K562 (cell line): ENCODE results near the gene SLC1A7. TPM values are rescaled to one million over a fixed set of nuclear protein-coding genes. Genes with fewer than 3 reads are reported as not detected.

Experiments used
- ATAC-seq: fragments of 200-7000 bp; cut with Tn5 transposase; 3 replicates; pipeline ENCODE4 v1.9.1; 2020; ENCODE audit warnings: moderate library complexity
- BruUV-seq: library from RNA; stranded (reverse); fragments of 400-500 nt; replicated peaks from 2 replicates; lab custom pipeline; 2021; lab: Mats Ljungman, UMichigan
- CTCF ChIA-PET: fragments of 300-600 bp; formaldehyde crosslinking; extraction: SDS; loops from one replicate; lab custom pipeline; 2021; ENCODE audit warnings: low intra/inter-chr PET ratio; lab: Yijun Ruan, JAX
- POLR2A ChIA-PET: fragments of 300-600, 350-650 bp; sonication (Branson Sonifier 250); formaldehyde crosslinking; extraction: SDS; loops from one replicate; lab custom pipeline; 2021; ENCODE audit warnings: antibody characterized with exemption, inconsistent platforms; lab: Yijun Ruan, JAX
- DNase-seq, 4 experiments: peaks; one replicate each; pipeline versions ENCODE4 v3.0.0 to v3.0.0-alpha.2; 2011 to 2018; ENCODE audit warnings: low spot score in 3 of 4, mixed read lengths in 3 of 4; ENCODE audit errors: extremely low read depth in 1 of 4
- FAIRE-seq: peaks from 2 replicates; lab custom pipeline; 2011; peaks lifted over from hg19 to GRCh38; lab: Jason Lieb, UNC
- H2AFZ ChIP-seq: 2 replicates; pipeline ENCODE4 v1.6.0; 2011; ENCODE audit warnings: low read depth, low read length, control low read depth, inconsistent platforms
- H3K27ac ChIP-seq: fragments of 200-600 bp; 3 replicates; pipeline ENCODE4 v1.8.0; 2011; ENCODE audit warnings: low read depth, mild to moderate bottlenecking, control low read depth, inconsistent platforms, low read length, moderate library complexity, mixed read lengths; ENCODE audit errors: extremely low read depth
- H3K27me3 ChIP-seq, 2 experiments: fragments of 300-600 bp in 1 of 2; 2 replicates in 1 of 2; 3 replicates in 1 of 2; pipeline versions ENCODE4 v1.6.0 to v1.8.0; 2011; ENCODE audit warnings: inconsistent platforms in 2 of 2, low read length in 2 of 2, mild to moderate bottlenecking in 1 of 2, mixed read lengths in 1 of 2, moderate library complexity in 1 of 2; ENCODE audit not compliant: control insufficient read depth in 2 of 2, insufficient read depth in 2 of 2
- H3K36me3 ChIP-seq: fragments of 300-600 bp; 3 replicates; pipeline ENCODE4 v1.8.0; 2011; ENCODE audit warnings: mild to moderate bottlenecking, low read length, inconsistent platforms; ENCODE audit not compliant: control insufficient read depth, insufficient read depth
- H3K4me1 ChIP-seq, 2 experiments: fragments of 200-600 bp in 1 of 2; replicated peaks in 1 of 2; 2 replicates in 1 of 2; 3 replicates in 1 of 2; pipeline versions ENCODE4 v1.5.1 to v1.8.0; 2011; ENCODE audit warnings: inconsistent platforms in 2 of 2, low read length in 2 of 2, mild to moderate bottlenecking in 1 of 2, mixed read lengths in 1 of 2, moderate library complexity in 1 of 2; ENCODE audit not compliant: control insufficient read depth in 2 of 2, insufficient read depth in 2 of 2
- H3K4me2 ChIP-seq: 2 replicates; pipeline ENCODE4 v1.6.1; 2011; ENCODE audit warnings: low read length, control low read depth, inconsistent platforms, mixed read lengths; ENCODE audit not compliant: insufficient read depth
- H3K4me3 ChIP-seq: fragments of 200-600 bp; sonication (generic), shearing (Covaris generic); 2 replicates; pipeline ENCODE4 v1.5.1; 2016; ENCODE audit warnings: control low read depth, inconsistent platforms
- H3K79me2 ChIP-seq: fragments of 200-600 bp; 3 replicates; pipeline ENCODE4 v1.8.0; 2011; ENCODE audit warnings: low read length, inconsistent platforms; ENCODE audit not compliant: control insufficient read depth, insufficient read depth
- H3K9ac ChIP-seq, 2 experiments: 2 replicates each; pipeline versions ENCODE4 v1.6.0 to v1.6.1; 2011; ENCODE audit warnings: low read depth in 2 of 2, low read length in 2 of 2, control low read depth in 1 of 2, inconsistent platforms in 1 of 2, mild to moderate bottlenecking in 1 of 2, mixed read lengths in 1 of 2; ENCODE audit not compliant: insufficient read depth in 1 of 2
- H3K9me1 ChIP-seq: one replicate; pipeline ENCODE4 v1.6.0; 2011; ENCODE audit warnings: inconsistent platforms, mild to moderate bottlenecking, low read length, moderate library complexity; ENCODE audit not compliant: control insufficient read depth, insufficient read depth
- H3K9me3 ChIP-seq: replicated peaks from 2 replicates; pipeline ENCODE4 v1.5.1; 2011; ENCODE audit warnings: low read depth, low read length, inconsistent platforms; ENCODE audit not compliant: control insufficient read depth, insufficient read depth
- H4K20me1 ChIP-seq: replicated peaks from 2 replicates; pipeline ENCODE4 v1.6.1; 2011; ENCODE audit warnings: low read length, inconsistent platforms, mixed read lengths; ENCODE audit not compliant: control insufficient read depth, insufficient read depth
- CEBPB ChIP-seq: fragments of 450-650 bp; IDR thresholded peaks from 2 replicates; pipeline ENCODE4 v1.6.1; 2016; ENCODE audit warnings: missing genetic modification characterization, missing compliant biosample characterization
- DPF2 ChIP-seq: fragments of 450-650 bp; IDR thresholded peaks from 2 replicates; pipeline ENCODE4 v1.6.1; 2016
- EP400 ChIP-seq: fragments of 450-650 bp; IDR thresholded peaks from 2 replicates; pipeline ENCODE4 v1.6.1; 2017; ENCODE audit warnings: antibody characterized with exemption, mild to moderate bottlenecking, moderate library complexity
- FOXA1 ChIP-seq: fragments of 450-650 bp; IDR thresholded peaks from 2 replicates; pipeline ENCODE4 v1.6.1; 2016; ENCODE audit warnings: mild to moderate bottlenecking, borderline replicate concordance
- HDGF ChIP-seq: fragments of 450-650 bp; IDR thresholded peaks from 2 replicates; pipeline ENCODE4 v1.6.1; 2016
- KHSRP ChIP-seq: fragments of 450-650 bp; IDR thresholded peaks from 2 replicates; pipeline ENCODE4 v1.6.1; 2017
- LEF1 ChIP-seq: fragments of 450-650 bp; IDR thresholded peaks from 2 replicates; pipeline ENCODE4 v1.6.1; 2016; ENCODE audit warnings: mild to moderate bottlenecking
- RNF2 ChIP-seq: sonication (generic); IDR thresholded peaks from 2 replicates; pipeline ENCODE4 v1.6.1; 2016
- ZNF165 ChIP-seq: fragments of 250-450 bp; sonication (Bioruptor Pico); IDR thresholded peaks from 2 replicates; pipeline ENCODE4 v1.4.0; 2020; ENCODE audit warnings: borderline replicate concordance
- ZNF277 ChIP-seq: fragments of 250-450 bp; sonication (Bioruptor Pico); IDR thresholded peaks from 2 replicates; pipeline ENCODE4 v1.8.0; 2022; ENCODE audit warnings: inconsistent platforms, mild to moderate bottlenecking, moderate library complexity, borderline replicate concordance
- ZNF398 ChIP-seq: fragments of 250-450 bp; sonication (Bioruptor Pico); IDR thresholded peaks from 2 replicates; pipeline ENCODE4 v1.8.0; 2021; ENCODE audit warnings: moderate library complexity, mild to moderate bottlenecking, inconsistent platforms
- ZNF592 ChIP-seq: fragments of 450-650 bp; IDR thresholded peaks from 2 replicates; pipeline ENCODE4 v1.6.1; 2017; ENCODE audit warnings: antibody characterized with exemption, mild to moderate bottlenecking
- ZNF639 ChIP-seq, 2 experiments: fragments of 200-800 bp in 1 of 2; sonication (Bioruptor generic) in 1 of 2; sonication (generic) in 1 of 2; formaldehyde crosslinking in 1 of 2; IDR thresholded peaks in 1 of 2; conservative IDR thresholded peaks in 1 of 2; 2 replicates each; pipeline versions ENCODE4 v1.5.0 to v1.6.1; 2016 to 2020; ENCODE audit warnings: missing compliant biosample characterization in 1 of 2, missing genetic modification characterization in 1 of 2, missing genetic modification reagents in 1 of 2
- WGBS: fragments of 100-300 bp; shearing (Covaris generic); methylation state at CpG from one replicate; pipeline ENCODE4 v1.1.6; 2016; ENCODE audit warnings: low coverage, mixed read lengths; ENCODE audit not compliant: insufficient coverage; ENCODE audit errors: missing lambda C conversion rate; 5-methylcytosine and 5-hydroxymethylcytosine counted together
- in situ Hi-C: fragments of 300-500 bp; cut with MboI; formaldehyde crosslinking; loops from 4 replicates; pipeline ENCODE4 v1.15.0; 2018; ENCODE audit warnings: inconsistent platforms, mixed read lengths
- intact Hi-C: fragments of 100-400 bp; cut with micrococcal nuclease; formaldehyde crosslinking; loops from 2 replicates; pipeline ENCODE4 v1.14.2; 2022
- polyA plus RNA-seq, 8 experiments: library from polyadenylated mRNA; depleted of rRNA in 4 of 8; stranded (reverse) in 5 of 8; unstranded in 3 of 8; fragments of >200 nt; fragmentation: Nextera tagmentation in 2 of 8; fragmentation: Illumina TruSeq in 1 of 8; extraction: Ambion mirVana in 2 of 8; extraction: Trizol in 1 of 8; gene quantifications; 2 replicates each; pipeline versions ENCODE4 v1.2.1 to v1.2.3, GENCODE V29; 2011 to 2014; ENCODE audit warnings: inconsistent platforms in 1 of 8, missing spikeins in 1 of 8
- total RNA-seq, 7 experiments: library from RNA; depleted of rRNA in 6 of 7; stranded (reverse); fragments of >200 nt in 6 of 7; fragmentation: Illumina TruSeq in 2 of 7; extraction: Trizol in 2 of 7; gene quantifications; 2 replicates each; pipeline versions ENCODE4 v1.2.1 to v1.2.3, GENCODE V29; 2011 to 2021; ENCODE audit warnings: low replicate concordance in 1 of 7

The SLC1A7 gene
- total and polyA plus RNA-seq, 9 of the 15 experiments (the other 6 are each of a cell fraction or from before 2014, with no cell fraction given) = 0.07 TPM; not detected in 8

GRCh38 chr1:53073868-53074311, 68.5 kb downstream of the SLC1A7 start (continued):
- TF ChIP-seq ZNF398 (CRISPR knock-in tag) = no peak
- no peak for TF ChIP-seq ZNF592

GRCh38 chr1:53073287-53073686, 69.2 kb downstream of the SLC1A7 start:
- FAIRE-seq = no peak
- 31% methylated on average over 7 of the region's 7 CpGs for WGBS
- Histone ChIP-seq H3K36me3 (no peaks in the 10 kb centered on the region), H3K9ac (no peak overlapping the region), H3K4me2 (no peak overlapping the region), H3K9me1 (no peaks in the 10 kb centered on the region), H3K4me3 (no peak overlapping the region), H3K27me3 (peaks cover 14 to 36% of the 10 kb centered on the region in 2 experiments; a peak in 4 of 5 replicates), H4K20me1 (no peaks in the 10 kb centered on the region), H2AFZ (no peak overlapping the region), H3K4me1 (peaks cover 0 to 32% of the 10 kb centered on the region in 2 experiments; a peak in 2 of 5 replicates), H3K9me3 (no peaks in the 10 kb centered on the region), H3K79me2 (no peaks in the 10 kb centered on the region), H3K27ac (no peak overlapping the region)
- no peak for ATAC-seq
- ChIA-PET CTCF (no interaction called here), POLR2A (interaction anchor here (0.7 to 0.8 kb wide), 2 partner anchors 13 to 322 kb away, joined by 3 read pairs; no protein-coding TSS in a partner anchor)
- intact Hi-C loops (no loop called here), in situ Hi-C loops (no loop called here)
- no peak for DNase-seq
- BruUV-seq = no TSS peak
- TF ChIP-seq DPF2 (no peak), ZNF165 (CRISPR knock-in tag) (no peak), KHSRP (no peak), ZNF639 (CRISPR knock-in tag; conservative IDR thresholded peaks at IDR 0.05 in 1 of 2, IDR thresholded peaks at IDR 0.05 in 1 of 2) (no peak), HDGF (no peak), FOXA1 (no peak), EP400 (no peak), ZNF277 (no peak), RNF2 (no peak), LEF1 (no peak), CEBPB (tag) (no peak)
